ENCODE data around the gene LYRM4. TPM values are rescaled to one million over a fixed set of nuclear protein-coding genes. Genes with fewer than 3 reads are reported as not detected.

Gene LYRM4
- total RNA-seq, 1 experiment from 2014 or later: 44.3 TPM

DNA sequence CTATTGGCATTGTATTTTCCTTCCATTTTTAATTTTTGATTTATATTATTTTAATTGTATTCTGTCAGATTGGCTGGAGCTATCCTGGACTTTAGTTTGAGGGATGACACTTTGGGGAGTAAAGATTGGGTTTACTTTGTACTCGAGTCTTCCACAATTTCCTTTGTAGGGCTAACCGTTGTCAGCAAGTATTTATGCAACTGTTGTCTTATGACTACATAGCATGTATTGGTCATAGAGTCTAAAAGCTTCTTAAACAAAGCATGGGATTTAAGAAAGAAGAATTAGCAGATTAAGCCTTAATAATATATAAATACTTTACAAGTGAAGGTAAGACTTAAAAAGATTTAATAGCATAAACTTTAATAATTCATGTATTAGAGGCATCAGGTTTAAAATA is 20.2 kb upstream of the LYRM4 start:
- no peaks in the 10 kb centered on the region for H3K9me3 Mint-ChIP-seq
- no peak overlapping the region for H3K27ac Mint-ChIP-seq
- no peak overlapping the region for H3T11ph ChIP-seq (ENCODE audit: low read length)
- peaks cover 2% of the 10 kb centered on the region; the same call in 1 of the 2 replicates for H3K4me1 ChIP-seq (ENCODE audit: insufficient read depth, low read length)
- no peaks in the 10 kb centered on the region for H3K23me2 ChIP-seq (ENCODE audit: insufficient read length, low read depth, low read length, poor library complexity, severe bottlenecking)
- no peak overlapping the region for H2BK5ac ChIP-seq (ENCODE audit: insufficient read length, low read length)
- no peak overlapping the region for H3K4me2 ChIP-seq (ENCODE audit: insufficient read depth, insufficient read length, low read length)
- H4K5ac ChIP-seq (ENCODE audit: insufficient read length, low read depth, low read length): no peak overlapping the region
- H3K4ac ChIP-seq (ENCODE audit: low read depth, low read length): no peak overlapping the region
- no peak overlapping the region for H2BK120ac ChIP-seq (ENCODE audit: low read depth, low read length, poor library complexity, severe bottlenecking)
- no peak overlapping the region for H3K18ac ChIP-seq (ENCODE audit: insufficient read length, low read depth, low read length)
- no peaks in the 10 kb centered on the region for H3K27me3 Mint-ChIP-seq (ENCODE audit: low read depth)
- no peak overlapping the region for H2BK20ac ChIP-seq (ENCODE audit: low read depth, low read length, poor library complexity, severe bottlenecking)
- H3K79me2 ChIP-seq (ENCODE audit: insufficient read depth, low read length): no peaks in the 10 kb centered on the region; the same call in 1 of the 2 replicates
- no peak overlapping the region for H4K8ac ChIP-seq (replicated peaks; ENCODE audit: insufficient read length, low read depth, low read length)
- H3K4me1 Mint-ChIP-seq: peaks cover 17 to 23% of the 10 kb centered on the region in 2 experiments
- H3K9ac ChIP-seq (ENCODE audit: extremely low read depth, insufficient read length, low read length): no peak overlapping the region
- peaks cover 5% of the 10 kb centered on the region for H3K79me1 ChIP-seq (ENCODE audit: insufficient read depth, low read depth, low read length, poor library complexity, severe bottlenecking)
- no peak for TF ChIP-seq CTCF (conservative IDR thresholded peaks at IDR 0.05)
- H3K56ac ChIP-seq (ENCODE audit: insufficient read length, low read depth, low read length): no peak overlapping the region
- no peak for DNase-seq
- H2AFZ ChIP-seq (ENCODE audit: low read length): no peak overlapping the region
- H2AK5ac ChIP-seq (ENCODE audit: insufficient read length, low read length): no peak overlapping the region
- no peaks in the 10 kb centered on the region for H3K36me3 Mint-ChIP-seq (ENCODE audit: insufficient read depth in 1 of 3, low read depth in 3 of 3)
- no peak overlapping the region for H3K27ac ChIP-seq (ENCODE audit: insufficient read length, low read depth, low read length)
- H2BK12ac ChIP-seq (ENCODE audit: insufficient read length, low read depth, low read length): no peak overlapping the region
- no peak overlapping the region for H2BK15ac ChIP-seq (ENCODE audit: low read depth, low read length)
- H3K23ac ChIP-seq (ENCODE audit: insufficient read length, low read depth, low read length): no peak overlapping the region
- H3K9me3 ChIP-seq (ENCODE audit: control insufficient read depth, low read depth, low read length): no peaks in the 10 kb centered on the region
- H4K91ac ChIP-seq (ENCODE audit: insufficient read length, low read depth, low read length): no peak overlapping the region
- no peaks in the 10 kb centered on the region for H3K27me3 ChIP-seq (ENCODE audit: insufficient read depth, low read length)
- H3K4me3 Mint-ChIP-seq: no peak overlapping the region
- H3K14ac ChIP-seq (ENCODE audit: insufficient read depth, low read length): no peak overlapping the region
- H4K20me1 ChIP-seq (ENCODE audit: control insufficient read depth, insufficient read depth, insufficient read length): no peaks in the 10 kb centered on the region
- no CpG with 5 or more reads among the region's 2 CpGs for WGBS (ENCODE audit: extremely low coverage, insufficient read length, low lambda C conversion rate)

Data from H9 (cell line).